ENCODE data around the gene NFKBIZ. TPM values are rescaled to one million over a fixed set of nuclear protein-coding genes. Genes with fewer than 3 reads are reported as not detected.

Gene NFKBIZ
- total and polyA plus RNA-seq, 9 of the 15 experiments (the other 6 are each of a cell fraction or from before 2014, with no cell fraction given) = 1.2 to 13.7 (median 5.7) TPM

- peak; percentile 40; the same call in 1 of the 2 replicates for TF ChIP-seq CBFA2T2 (conservative IDR thresholded peaks at IDR 0.05)
- TF ChIP-seq, protein P1, sequence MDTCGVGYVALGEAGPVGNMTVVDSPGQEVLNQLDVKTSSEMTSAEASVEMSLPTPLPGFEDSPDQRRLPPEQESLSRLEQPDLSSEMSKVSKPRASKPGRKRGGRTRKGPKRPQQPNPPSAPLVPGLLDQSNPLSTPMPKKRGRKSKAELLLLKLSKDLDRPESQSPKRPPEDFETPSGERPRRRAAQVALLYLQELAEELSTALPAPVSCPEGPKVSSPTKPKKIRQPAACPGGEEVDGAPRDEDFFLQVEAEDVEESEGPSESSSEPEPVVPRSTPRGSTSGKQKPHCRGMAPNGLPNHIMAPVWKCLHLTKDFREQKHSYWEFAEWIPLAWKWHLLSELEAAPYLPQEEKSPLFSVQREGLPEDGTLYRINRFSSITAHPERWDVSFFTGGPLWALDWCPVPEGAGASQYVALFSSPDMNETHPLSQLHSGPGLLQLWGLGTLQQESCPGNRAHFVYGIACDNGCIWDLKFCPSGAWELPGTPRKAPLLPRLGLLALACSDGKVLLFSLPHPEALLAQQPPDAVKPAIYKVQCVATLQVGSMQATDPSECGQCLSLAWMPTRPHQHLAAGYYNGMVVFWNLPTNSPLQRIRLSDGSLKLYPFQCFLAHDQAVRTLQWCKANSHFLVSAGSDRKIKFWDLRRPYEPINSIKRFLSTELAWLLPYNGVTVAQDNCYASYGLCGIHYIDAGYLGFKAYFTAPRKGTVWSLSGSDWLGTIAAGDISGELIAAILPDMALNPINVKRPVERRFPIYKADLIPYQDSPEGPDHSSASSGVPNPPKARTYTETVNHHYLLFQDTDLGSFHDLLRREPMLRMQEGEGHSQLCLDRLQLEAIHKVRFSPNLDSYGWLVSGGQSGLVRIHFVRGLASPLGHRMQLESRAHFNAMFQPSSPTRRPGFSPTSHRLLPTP (IDR thresholded peaks at IDR 0.05; ENCODE audit: borderline replicate concordance, extremely low read depth, insufficient read length) = no peak
- TF ChIP-seq, protein P2, sequence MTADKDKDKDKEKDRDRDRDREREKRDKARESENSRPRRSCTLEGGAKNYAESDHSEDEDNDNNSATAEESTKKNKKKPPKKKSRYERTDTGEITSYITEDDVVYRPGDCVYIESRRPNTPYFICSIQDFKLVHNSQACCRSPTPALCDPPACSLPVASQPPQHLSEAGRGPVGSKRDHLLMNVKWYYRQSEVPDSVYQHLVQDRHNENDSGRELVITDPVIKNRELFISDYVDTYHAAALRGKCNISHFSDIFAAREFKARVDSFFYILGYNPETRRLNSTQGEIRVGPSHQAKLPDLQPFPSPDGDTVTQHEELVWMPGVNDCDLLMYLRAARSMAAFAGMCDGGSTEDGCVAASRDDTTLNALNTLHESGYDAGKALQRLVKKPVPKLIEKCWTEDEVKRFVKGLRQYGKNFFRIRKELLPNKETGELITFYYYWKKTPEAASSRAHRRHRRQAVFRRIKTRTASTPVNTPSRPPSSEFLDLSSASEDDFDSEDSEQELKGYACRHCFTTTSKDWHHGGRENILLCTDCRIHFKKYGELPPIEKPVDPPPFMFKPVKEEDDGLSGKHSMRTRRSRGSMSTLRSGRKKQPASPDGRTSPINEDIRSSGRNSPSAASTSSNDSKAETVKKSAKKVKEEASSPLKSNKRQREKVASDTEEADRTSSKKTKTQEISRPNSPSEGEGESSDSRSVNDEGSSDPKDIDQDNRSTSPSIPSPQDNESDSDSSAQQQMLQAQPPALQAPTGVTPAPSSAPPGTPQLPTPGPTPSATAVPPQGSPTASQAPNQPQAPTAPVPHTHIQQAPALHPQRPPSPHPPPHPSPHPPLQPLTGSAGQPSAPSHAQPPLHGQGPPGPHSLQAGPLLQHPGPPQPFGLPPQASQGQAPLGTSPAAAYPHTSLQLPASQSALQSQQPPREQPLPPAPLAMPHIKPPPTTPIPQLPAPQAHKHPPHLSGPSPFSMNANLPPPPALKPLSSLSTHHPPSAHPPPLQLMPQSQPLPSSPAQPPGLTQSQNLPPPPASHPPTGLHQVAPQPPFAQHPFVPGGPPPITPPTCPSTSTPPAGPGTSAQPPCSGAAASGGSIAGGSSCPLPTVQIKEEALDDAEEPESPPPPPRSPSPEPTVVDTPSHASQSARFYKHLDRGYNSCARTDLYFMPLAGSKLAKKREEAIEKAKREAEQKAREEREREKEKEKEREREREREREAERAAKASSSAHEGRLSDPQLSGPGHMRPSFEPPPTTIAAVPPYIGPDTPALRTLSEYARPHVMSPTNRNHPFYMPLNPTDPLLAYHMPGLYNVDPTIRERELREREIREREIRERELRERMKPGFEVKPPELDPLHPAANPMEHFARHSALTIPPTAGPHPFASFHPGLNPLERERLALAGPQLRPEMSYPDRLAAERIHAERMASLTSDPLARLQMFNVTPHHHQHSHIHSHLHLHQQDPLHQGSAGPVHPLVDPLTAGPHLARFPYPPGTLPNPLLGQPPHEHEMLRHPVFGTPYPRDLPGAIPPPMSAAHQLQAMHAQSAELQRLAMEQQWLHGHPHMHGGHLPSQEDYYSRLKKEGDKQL (CRISPR knock-in tag; IDR thresholded peaks at IDR 0.05; ENCODE audit: borderline replicate concordance) = no peak
- no peak for TF ChIP-seq SREBF2 (CRISPR knock-in tag; IDR thresholded peaks at IDR 0.05)
- TF ChIP-seq ZNF140 (CRISPR knock-in tag; IDR thresholded peaks at IDR 0.05) = no peak
- no peak for TF ChIP-seq BRCA1 (IDR thresholded peaks at IDR 0.05)
- TF ChIP-seq BRCA1 (CRISPR knock-in tag; IDR thresholded peaks at IDR 0.05) = no peak
- TF ChIP-seq POLR2H (tag; IDR thresholded peaks at IDR 0.05; ENCODE audit: low read depth) = no peak
- TF ChIP-seq NR3C1 (CRISPR knock-in tag; IDR thresholded peaks at IDR 0.05) = no peak
Observed at GRCh38 chr3:101827211-101828174, 21.8 kb upstream of the NFKBIZ start (continued).
